Amygdala (tissue), 56 donors: ENCODE data around the gene PKD1L1.

Source experiments
- DNase-seq, 56 donors: peaks; one replicate each; lab custom pipeline; 2025; lab: John Stamatoyannopoulos, UW

PKD1L1 gene

DNA sequence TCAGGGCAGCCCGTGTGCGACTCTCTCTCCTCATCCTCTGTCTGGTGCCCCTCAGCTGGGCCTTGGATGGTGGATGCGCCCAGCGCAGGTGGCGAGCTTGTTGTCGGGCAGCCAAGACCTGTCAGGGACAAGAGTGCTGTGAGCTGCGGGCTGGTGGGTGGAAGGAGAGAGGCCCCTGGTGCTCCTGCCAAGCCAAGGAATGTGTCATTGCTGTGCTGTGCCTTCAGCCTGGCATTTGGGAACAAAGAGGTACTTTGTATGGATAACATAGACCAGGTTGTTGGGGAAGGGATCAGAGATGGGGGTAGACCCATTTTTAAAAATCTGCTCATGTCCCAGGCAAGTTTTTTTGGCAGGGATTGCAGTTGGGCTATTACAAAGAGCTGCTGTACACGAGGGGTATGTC lies 120.9 kb downstream of the PKD1L1 start:
- peak in 14 of 56 donors; percentile 14 to 63 (median 38) for DNase-seq

DNA sequence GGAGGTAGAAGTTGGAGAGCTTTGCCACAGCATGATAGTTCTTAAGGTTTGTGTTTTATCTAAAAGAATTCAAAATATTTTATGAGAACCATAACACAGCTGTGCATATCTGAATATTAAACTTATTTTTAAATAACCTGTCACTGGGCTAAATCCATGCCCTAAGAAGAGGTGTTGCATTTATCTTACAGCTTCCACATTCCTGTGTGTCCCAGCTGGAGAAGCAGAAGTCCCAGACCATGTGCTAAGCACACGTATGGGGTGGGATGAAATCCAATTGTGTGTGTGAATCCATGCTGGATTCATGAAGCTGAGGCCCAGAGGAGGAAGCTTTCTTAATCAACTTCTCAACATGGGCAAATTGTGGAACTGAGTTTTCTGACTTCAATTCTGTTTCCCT lies 121.5 kb downstream of the PKD1L1 start:
- DNase-seq, result no peak

DNA sequence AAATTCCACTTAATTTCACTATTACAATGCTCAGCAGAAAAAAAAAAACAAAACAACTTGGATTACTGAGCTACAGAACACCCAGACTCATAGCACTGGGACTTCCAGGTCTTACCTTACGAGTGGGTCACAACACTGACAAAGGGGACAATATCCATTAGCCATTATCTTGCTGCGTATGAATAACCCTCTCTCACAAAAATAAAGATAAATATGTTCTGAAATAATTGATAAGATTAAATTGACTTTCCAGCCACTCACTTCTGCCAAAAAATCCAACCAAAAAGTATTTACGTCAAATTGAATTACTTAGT lies 128.7 kb downstream of the PKD1L1 start:
- DNase-seq, result no peak

DNA sequence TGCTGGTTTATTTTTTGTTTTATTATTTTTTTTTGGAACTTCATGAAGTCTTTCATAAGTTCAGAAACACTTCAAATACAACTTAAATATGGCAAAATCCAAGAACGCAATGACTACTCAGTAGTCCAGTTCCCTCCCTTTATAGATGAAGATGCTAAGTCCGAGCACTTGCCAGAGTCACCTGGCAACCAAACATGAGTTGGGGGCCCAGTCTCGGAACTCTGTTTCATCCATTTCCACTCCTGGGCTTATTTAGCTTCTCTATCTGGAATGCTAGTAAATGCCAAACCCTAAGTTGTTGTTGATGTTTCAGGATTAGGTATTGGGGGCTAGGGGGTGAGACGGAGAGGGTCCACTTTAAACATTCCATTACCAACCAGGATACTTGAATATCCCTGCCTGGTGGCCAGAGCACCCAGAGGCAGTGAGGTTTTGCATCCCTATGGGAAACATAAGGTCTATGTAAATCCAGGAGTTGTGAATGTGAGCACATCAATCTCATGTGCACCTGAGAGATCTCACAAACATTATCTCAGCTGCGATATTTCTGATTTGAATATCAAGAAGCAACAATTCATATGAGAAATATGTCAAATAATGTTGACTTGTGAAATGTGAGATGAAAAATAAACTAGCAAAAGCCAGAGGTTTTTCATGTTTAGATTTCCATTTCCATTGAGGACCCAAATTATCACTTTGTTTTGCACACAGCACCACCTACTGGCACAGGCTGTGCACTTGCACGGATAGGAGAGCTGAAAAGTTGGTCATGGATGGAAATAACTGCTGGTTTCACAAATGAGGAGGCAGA lies 129.3 kb downstream of the PKD1L1 start:
- DNase-seq, result peak in 41 of 56 donors; percentile 9 to 77 (median 37)

DNA sequence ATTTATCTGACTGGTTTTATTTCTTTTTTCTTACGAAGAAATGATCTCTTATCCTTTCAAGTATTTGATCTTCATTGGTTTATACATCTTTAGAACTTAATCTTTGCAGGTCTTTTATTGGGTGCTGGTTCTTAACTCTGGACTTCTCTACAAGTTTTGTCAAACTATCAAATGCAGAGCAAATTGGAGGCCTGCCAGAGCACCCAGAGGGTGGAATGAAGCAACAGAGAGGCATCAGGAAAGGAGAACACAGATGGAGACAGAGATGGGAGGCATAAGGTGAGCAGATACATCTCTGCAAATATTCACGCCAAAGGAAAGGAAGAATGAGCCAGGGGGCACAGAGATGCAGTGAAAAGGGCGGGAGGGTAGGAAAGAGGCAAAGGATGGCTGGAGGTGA lies 130.3 kb downstream of the PKD1L1 start:
- no peak for DNase-seq

DNA sequence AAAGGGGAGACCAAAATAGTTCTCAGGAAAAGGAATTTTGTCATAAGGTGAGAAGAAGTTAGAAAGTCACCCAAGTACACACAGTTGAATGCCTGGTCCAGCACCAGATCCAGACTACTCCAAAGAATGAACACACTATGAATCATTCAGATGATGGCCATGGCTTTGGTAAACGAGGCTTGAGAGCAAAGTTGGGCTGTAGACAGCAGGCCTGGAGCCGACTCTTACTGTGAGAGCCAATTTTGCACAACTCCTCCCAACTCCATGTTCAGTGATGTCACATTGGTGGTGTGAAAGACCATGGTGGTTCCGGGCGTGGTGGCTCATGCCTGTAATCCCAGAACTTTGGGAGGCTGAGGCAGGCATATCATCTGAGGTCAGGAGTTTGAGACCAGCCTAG lies 131.6 kb downstream of the PKD1L1 start:
- DNase-seq, result no peak

DNA sequence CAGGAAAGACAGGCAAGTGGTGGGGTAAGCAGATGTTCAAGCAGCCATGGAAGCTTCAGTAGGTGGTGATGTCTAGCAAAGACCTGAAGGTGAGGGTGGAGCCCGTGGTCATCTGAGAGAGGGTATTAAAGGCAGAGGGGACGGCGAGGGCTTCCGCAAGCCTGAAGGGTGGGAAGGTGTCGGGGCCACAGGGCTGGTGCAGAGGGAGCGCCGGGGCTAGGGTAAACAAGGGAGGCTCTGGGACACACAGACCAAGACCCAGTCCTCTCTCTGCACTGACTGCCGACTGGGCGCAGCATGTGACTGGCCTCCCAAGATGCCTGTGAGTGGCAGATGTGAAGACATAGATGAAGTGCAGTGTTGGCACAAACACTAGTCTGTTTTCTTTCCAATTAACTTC lies 132.4 kb downstream of the PKD1L1 start:
- DNase-seq, result no peak

DNA sequence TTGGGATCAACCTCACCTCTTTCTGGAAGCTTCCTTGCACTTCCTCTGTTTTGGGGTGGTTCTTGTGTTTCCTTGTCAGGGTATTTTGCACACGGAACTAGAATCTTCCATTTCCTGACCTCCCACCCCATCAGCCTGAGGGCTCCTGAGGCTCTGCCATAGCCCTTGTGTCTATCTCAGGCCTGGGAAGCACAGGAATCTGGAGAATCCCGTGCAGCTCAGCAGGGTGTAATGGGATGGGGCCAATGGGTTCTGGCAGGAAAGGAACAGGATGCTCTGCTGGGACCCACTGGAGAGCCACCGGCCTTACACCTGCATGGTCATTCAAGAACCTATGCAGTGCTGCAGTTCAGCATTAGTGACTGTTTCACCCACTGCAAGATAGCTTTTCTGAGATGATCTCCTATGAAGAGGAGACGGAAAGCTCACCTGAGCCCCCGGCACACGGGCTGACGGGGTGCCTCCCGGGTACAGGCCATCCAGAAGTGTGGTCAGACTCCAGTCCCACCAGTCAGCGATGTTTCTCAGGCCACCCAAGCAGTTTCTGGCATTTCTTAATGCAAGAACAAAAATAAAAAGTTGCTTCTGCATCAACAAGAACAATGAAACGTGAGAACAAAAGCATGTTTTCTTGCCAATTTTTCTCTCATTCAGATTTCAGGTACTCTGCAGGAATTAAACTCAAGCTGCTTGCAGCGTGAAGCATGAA lies 133.2 kb downstream of the PKD1L1 start:
- DNase-seq, result no peak

DNA sequence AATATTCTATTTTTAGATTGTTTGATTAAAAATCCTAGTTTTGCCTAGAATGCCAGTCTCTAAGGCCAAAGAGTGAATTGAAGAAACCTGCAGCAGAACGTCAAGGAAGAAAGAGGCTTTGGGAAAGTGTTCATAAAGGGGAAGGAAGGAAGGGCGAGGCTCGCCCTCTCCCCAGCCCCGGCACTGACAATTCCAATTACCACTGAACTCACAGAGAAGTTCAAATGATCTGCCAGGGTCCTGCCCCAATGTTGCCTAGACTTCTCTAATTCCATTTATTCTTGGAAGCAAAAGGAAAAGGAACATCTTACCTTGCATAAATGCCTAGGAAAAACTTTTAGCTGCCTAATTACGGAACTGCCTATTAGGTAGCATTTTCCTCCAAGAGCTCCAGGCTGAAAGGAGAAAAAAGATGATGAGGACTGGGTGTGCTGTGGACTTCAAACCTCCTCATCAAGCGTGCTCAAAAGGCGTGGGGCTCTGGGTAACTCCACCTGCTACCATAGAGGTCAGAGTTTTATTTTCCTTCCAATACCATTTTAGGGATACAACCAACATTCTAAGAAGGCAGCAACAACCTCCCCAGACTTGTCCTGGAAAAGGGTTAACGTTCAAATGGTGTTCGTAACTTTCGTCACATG lies 134.5 kb downstream of the PKD1L1 start:
- DNase-seq, result no peak

DNA sequence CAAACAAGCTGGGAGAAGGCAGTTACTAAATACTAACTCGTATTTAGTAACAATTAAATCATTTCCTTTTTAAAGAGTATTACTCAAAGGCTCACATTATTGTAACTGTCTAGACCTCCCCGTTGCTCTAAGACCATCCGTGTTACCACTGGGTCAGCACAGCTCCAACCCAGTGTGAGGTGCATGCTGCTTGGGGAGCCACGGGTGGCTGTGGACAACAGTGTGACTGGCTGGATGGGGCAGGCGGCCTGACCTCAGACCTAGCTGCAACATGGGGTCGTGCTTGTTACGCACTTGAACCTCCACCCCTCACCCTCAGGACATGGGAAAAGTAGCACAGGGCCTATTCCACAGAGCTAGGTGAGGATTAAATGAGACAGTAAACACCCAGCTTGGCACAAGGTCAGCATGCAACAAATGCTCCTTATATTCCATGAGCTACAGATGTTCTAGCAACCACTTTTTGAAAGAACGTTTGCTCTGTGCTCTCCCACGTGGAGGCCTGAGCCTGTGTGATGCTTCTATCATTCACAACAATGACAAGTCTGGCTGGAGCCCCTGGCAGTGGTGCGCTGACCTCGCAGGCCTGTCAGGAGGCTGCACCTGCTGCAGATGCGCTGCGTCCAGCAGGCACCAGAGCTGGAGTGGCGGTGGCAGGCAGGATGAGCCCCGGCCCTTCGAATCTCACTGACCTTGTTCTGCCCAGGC lies 135.7 kb downstream of the PKD1L1 start:
- peak in 16 of 56 donors; percentile 11 to 48 (median 32) for DNase-seq

DNA sequence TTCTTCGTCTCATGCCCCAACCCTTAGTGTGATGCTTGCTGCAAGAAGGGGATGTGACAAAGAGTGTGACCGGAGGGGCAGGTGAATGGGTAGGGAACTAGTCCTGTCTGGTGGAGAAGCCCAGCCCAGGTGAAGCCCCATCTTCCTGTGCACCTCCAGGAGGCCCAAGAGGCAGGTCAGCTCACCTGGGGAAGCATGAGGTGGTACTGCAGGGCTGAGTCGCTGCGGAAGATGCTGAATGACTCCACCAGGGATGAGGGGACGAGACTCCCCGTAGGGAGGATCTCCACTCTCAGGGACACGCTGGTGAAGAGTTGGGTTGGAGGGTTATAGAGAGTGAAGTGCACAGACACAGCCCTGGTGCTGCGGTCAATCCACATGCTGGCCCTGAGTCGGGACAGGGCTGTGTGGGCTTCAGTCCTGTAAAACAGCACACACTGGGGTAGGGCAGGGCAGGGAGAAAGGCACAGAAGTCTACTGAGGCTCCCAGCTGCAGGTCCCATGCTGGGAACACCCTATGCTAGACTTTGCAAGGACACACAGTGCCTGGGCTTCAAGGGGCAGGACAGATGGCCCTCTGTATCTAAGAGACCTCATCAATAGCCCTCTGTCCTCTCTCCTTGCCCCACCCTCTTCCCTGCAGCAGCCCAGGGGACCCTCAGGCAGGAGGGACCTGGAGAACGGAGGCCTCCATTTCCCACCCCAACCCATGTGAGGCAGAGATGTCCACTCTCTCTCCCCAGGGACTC lies 136.5 kb downstream of the PKD1L1 start:
- DNase-seq, result peak in 8 of 56 donors; percentile 13 to 39 (median 24)

DNA sequence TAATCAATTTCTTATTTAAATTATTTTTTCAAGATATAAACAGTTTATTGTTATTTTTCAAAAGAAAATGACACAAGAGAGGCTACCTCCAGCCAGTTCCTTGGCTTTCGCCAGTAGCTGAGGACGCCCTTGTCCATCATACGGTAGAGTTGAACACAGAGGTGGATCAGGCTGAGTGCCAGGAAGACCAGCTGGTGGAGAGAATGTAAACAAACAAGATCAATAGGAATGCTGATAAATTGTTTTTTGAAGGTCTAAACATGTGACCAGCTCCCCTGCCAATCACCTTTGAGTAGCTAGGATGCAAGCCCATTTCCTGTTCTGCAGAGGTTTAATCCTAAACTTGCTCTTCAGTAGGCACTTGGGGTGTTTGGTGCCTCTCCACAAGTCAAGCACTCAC lies 138.9 kb downstream of the PKD1L1 start:
- no peak for DNase-seq

DNA sequence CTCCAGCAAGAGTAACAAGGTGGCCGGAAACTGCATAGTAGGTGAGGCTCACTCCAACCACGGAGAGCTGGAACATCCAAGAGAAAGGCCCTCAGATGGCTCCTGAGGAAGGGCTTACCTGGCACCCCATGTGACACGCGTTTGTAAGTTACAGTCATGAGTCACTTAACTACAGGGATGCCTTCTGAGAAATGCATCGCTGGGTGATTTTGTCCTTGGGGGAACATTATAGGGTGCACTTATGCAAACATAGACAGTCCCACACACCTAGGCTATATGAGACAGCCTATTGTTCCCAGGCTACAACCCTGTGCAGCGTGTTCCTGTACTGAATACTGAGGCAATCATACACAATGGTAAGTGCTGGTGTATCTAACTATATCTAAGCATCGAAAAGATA lies 139.9 kb downstream of the PKD1L1 start:
- DNase-seq, result no peak

DNA sequence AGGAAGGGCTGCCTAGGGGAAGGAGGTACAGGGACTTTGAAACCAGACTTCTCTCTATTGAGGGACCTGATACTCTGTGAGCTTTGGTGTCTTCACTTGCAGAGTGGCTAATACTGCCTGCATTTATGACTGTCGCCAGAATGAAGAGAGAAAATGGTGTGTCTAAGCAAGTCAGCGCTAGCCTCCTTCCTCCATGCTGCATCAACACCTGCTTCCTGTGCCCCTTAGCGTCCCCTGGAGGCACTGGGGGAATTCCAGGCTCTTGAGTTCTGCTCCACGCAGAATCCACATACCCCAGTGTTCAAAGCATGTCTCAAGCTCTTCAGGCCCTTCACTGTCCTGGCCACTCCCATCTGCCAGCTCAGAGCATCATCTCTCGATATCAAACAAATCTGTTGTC lies 140.5 kb downstream of the PKD1L1 start:
- no peak for DNase-seq

DNA sequence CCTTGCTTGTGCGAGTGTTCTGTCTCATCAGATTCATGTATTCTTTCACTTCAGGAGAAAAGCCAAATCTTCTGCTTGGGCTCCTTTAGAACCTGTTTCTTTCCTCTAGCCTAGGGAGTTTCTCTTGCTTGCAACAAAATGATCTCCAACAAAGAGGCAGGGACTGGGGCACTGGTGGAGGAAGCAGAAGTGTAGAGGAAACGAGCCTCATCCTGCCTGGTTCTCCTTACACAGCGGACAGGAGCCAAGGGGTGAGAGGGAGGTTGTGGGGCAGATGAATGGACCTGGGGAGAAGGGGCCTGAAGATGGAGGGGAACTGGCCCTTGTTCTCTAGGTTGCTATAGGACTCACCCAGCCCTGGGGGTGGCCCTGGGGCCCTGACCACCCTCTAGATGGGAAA lies 141.1 kb downstream of the PKD1L1 start:
- no peak for DNase-seq

DNA sequence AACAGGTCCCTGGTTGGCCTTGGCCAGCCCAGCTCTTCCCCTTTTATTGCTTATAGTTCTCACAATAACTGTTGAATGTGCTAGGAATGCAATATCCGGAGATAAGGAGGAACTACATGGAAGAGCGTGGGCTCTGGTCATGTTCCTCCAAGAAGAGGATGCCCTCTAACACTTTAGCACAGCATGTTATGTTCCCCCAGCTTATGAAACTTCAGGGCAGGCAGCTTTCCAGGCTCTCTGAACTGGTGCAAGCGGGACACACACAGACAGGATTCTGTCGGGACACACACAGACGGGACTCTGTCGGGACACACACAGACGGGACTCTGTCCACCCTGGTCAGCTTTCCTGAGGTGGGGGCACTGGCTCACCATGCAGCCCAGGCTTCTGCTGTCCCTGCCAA lies 141.6 kb downstream of the PKD1L1 start:
- peak in 4 of 56 donors; percentile 5 to 20 (median 13) for DNase-seq

DNA sequence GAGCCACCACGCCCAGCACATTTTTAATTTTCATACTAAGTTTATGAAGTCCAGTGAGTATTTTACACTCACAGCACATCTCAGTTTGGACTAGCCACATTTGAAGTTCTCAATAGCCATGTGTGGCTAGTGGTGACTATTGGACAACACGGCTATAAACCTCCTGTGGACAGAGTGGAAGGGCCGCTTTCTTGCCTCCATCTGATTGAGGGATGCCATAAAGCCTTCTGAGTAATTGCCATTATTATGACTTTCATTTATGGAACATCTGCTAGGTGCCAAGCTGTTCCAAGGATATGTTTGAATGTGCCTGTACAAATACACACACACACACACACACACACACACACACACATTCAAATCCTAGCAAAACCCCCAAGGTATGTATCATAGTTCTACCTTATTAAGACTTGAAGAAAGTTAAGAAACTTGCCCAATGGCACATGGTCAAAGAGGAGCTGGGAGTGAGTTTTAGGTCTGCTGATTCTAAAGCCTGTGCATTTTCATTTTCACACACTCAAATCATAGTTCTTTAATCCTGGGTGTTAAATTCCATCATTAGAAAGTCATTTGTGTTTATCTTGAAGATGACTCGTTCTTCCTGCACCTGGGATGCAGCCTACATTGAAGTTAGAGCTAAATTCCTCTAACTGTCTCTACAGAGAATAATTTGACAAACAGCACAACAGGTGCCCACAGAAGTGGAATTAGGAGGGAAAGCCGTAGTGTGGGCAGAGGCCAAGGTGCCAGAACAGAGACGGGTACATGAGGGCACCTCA lies 143.3 kb downstream of the PKD1L1 start:
- DNase-seq, result no peak

DNA sequence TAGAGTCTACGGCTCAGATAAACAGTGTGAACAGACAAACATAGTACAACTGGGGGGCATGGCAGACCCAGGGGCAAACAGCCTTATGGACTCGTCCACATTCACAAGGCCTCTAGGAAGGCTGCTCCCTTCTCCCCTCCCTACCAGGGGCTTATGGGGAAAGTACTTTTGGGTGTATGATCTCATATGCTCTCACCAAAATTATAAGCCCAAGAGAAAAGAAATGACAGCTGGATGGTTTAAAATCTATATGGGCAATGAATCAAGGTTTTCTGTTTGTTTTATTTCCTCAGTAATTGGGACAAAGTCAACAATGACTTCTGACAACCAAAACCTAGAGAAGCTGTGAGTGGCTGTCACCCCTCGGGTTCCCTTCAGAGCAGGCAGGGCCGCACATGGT lies 144.4 kb downstream of the PKD1L1 start:
- no peak for DNase-seq

DNA sequence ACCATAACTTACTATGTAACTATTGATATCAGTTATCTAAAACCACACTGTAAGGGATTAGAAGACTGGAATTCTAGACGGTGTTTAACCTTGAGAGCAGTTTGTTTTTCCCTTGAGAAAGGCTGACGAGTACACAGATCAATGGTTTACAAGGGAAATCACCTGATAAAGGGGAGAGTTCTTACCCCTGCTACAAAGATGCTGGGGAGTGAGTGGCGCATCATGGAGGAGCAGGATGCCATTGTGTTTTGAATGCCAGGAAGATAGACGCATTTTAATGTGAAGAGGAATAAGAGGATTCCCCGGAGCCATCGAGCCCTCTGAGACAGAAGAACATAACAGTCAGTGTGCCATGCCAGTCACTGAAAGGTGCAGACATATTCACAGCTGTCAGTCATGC lies 145.2 kb downstream of the PKD1L1 start:
- DNase-seq, result no peak

DNA sequence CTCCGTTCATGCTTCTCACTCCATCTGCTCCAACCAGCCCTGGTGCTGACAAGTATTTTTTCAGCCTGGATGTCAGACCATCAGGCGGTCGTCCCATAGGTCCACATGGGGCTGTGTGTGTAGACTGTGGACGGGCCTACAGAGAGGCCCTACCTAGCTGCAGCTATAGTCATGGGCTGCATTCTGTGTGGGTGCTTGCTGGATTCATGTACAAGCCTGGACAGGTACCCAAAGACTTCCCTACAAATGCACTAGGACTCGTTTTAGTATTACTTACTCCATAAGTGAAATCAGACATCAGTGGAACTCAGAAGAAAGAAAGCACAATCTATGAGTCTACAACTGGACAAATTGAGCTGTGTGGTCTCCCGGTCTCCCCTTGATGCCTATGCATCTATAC lies 146.8 kb downstream of the PKD1L1 start:
- DNase-seq, result no peak
